Stimulated activated naive B cell treated with anti-CD40 and anti-IgM and Interleukin-4, amounts not matched to agents 10 μg/mL and 1 μg/mL and 100 μg/mL, for 72 hours (primary cell): ENCODE results near the gene AAMP.

Source experiments
- ATAC-seq, 2 donors: fragments of 150-1000 bp; cut with Tn5 transposase; replicated peaks; 2 replicates each; pipeline ENCODE4 v1.10.0; 2021; ENCODE audit warnings: moderate library complexity in 1 of 2
- DNase-seq: peaks from one replicate; pipeline ENCODE4 v3.0.0; 2021
- H3K27ac Mint-ChIP-seq: one replicate; pipeline ENCODE4 v1.8.0; 2022; ENCODE audit warnings: mild to moderate bottlenecking, mixed read lengths
- H3K27me3 Mint-ChIP-seq, 2 donors: one replicate each; pipeline ENCODE4 v1.8.0; 2022; ENCODE audit warnings: mixed read lengths in 2 of 2
- H3K36me3 Mint-ChIP-seq, 2 donors: one replicate each; pipeline ENCODE4 v1.8.0; 2022; ENCODE audit warnings: mixed read lengths in 2 of 2, mild to moderate bottlenecking in 1 of 2
- H3K4me1 Mint-ChIP-seq, 2 donors: one replicate each; pipeline ENCODE4 v1.8.0; 2022; ENCODE audit warnings: mixed read lengths in 2 of 2, mild to moderate bottlenecking in 1 of 2
- H3K4me3 Mint-ChIP-seq, 2 donors: one replicate each; pipeline ENCODE4 v1.8.0; 2022; ENCODE audit warnings: mild to moderate bottlenecking in 2 of 2, mixed read lengths in 2 of 2, moderate library complexity in 1 of 2
- H3K9me3 Mint-ChIP-seq, 2 donors: one replicate each; pipeline ENCODE4 v1.8.0; 2022; ENCODE audit warnings: mixed read lengths in 2 of 2, mild to moderate bottlenecking in 1 of 2

The AAMP gene

DNA sequence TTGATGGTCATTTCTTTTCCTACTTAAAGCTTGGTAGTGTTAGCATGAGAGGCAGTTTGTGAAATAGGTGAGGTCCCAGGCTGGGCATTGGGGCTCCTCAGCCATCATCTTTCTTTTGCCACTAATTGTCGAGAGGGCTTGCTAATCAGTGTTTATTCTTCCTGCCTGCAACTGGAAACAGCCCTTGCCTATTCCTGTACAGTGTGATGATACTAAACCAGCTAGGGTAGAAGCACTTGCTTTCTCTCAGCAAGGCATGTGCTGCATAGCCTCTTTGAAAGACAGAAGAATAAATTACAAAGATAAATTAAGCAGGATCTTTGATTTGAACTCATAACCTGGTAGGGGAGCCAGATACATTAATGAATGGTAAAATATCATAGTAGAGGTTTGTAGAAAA, 25.7 kb downstream of the AAMP start:
- Mint-ChIP-seq H3K4me1 (peaks cover 2 to 7% of the 10 kb centered on the region in 2 donors), H3K36me3 (peaks cover 49 to 61% of the 10 kb centered on the region in 2 donors), H3K27ac (peak overlapping the region; percentile 83), H3K9me3 (no peaks in the 10 kb centered on the region), H3K27me3 (no peaks in the 10 kb centered on the region), H3K4me3 (no peak overlapping the region)
- ATAC-seq (no peak), DNase-seq (no peak)

DNA sequence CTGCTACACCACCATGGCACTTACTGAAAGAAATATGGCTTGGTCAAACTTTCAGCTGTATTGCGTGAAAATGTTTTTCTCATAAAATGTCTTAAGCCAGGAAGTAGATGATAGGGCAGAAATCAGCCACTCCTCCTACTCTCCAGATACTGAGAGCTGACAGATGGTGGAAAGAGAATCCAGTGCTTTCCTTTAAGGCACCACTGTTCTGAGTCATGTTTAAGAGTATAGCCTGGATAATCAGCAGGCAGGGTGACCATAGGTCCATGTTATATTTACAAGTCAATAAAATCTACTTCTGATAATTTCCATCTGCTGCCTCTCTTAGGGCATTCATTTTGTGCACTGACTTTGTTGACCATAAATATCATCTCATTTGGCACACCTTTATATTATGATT, 31.1 kb downstream of the AAMP start:
- DNase-seq (no peak), ATAC-seq (no peak)
- no peaks in the 10 kb centered on the region for H3K9me3 Mint-ChIP-seq
- no peaks in the 10 kb centered on the region for H3K27me3 Mint-ChIP-seq
- peaks cover 19 to 46% of the 10 kb centered on the region in 2 donors for H3K36me3 Mint-ChIP-seq
- no peak overlapping the region for H3K27ac Mint-ChIP-seq
- H3K4me3 Mint-ChIP-seq: no peak overlapping the region
- H3K4me1 Mint-ChIP-seq: peaks cover 0 to 3% of the 10 kb centered on the region in 2 donors

GRCh38 chr2:218236829-218237228, 33.1 kb downstream of the AAMP start:
- DNase-seq: no peak
- Mint-ChIP-seq H3K36me3 (peaks cover 23 to 49% of the 10 kb centered on the region in 2 donors), H3K9me3 (no peaks in the 10 kb centered on the region), H3K4me1 (peaks cover 3 to 4% of the 10 kb centered on the region in 2 donors), H3K27ac (peak overlapping the region; percentile 47), H3K27me3 (no peaks in the 10 kb centered on the region), H3K4me3 (no peak overlapping the region)
- no peak for ATAC-seq

DNA sequence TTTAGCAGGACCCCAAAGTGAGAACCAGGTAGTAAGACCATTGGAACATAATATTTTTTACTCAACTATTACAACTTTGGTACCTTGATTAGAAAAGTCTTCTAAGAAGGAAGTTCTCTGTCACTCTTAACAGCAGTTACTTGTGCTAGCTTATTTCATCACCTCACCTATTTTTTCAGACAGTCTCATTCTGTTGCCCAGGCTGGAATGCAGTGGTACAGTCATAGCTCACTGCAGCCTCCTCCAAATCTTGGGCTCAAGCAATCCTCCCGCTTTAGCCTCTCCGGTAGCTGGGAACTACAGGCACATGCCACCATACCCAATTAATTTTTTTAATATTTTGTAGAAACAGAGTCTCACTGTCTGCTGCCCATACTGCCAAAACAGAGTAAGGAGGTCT, 34.9 kb downstream of the AAMP start:
- peaks cover 10 to 19% of the 10 kb centered on the region in 2 donors for H3K4me1 Mint-ChIP-seq
- DNase-seq (no peak), ATAC-seq (no peak)
- no peaks in the 10 kb centered on the region for H3K9me3 Mint-ChIP-seq
- H3K4me3 Mint-ChIP-seq: no peak overlapping the region
- peak overlapping the region; percentile 49 for H3K27ac Mint-ChIP-seq
- H3K27me3 Mint-ChIP-seq: no peaks in the 10 kb centered on the region
- H3K36me3 Mint-ChIP-seq: peaks cover 35 to 55% of the 10 kb centered on the region in 2 donors

DNA sequence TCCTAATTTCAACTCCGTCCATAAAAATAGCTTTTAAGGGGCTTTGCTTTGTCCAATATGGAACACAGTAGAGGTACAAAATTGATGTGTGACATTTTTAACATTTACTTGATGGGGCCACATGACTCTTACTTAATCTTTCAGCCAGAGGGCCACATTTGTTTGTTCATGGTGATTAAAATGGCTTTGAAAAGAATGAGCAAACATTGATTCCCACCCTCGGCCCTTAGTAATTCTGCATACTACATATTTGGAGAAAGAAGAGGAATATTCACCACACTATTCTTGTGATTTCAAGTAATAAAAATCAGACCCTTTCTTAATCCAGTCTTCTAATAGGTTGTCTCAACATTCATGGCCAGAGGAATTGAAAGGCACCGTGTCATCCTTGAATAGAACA, 35.4 kb downstream of the AAMP start:
- Mint-ChIP-seq H3K27me3 (no peaks in the 10 kb centered on the region), H3K4me3 (no peak overlapping the region), H3K36me3 (peaks cover 36 to 55% of the 10 kb centered on the region in 2 donors), H3K27ac (no peak overlapping the region), H3K4me1 (peaks cover 10 to 19% of the 10 kb centered on the region in 2 donors), H3K9me3 (no peaks in the 10 kb centered on the region)
- ATAC-seq (no peak), DNase-seq (no peak)

- DNase-seq (no peak), ATAC-seq (no peak)
- H3K27ac Mint-ChIP-seq: no peak overlapping the region
- peaks cover 13 to 26% of the 10 kb centered on the region in 2 donors for H3K4me1 Mint-ChIP-seq
- H3K36me3 Mint-ChIP-seq: peaks cover 39 to 55% of the 10 kb centered on the region in 2 donors
- H3K9me3 Mint-ChIP-seq: no peaks in the 10 kb centered on the region
- no peak overlapping the region for H3K4me3 Mint-ChIP-seq
- H3K27me3 Mint-ChIP-seq: no peaks in the 10 kb centered on the region
These were observed 36.4 kb downstream of the AAMP start for GRCh38 chr2:218233543-218233942.

DNA sequence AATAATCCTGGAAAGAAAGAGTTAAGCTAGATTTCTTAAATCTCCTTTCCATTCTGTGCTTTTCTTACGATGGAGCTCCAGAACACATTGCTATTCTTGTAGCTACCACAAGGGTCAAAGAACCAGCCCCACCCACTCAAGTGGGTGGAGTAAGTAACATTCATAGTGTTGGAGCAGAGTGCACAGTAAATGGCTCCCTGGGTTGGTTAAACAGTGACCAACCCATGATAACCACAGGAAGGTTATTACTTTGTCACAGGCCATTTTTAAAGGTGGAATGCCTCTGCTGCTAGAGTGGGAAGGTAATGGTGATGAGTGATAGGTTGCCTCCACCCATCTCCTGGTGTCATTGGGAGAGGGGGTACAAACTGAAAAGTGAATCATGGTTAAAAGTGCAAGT, 39.1 kb downstream of the AAMP start:
- H3K27ac Mint-ChIP-seq: peak overlapping the region; percentile 91
- peaks cover 62 to 77% of the 10 kb centered on the region in 2 donors for H3K36me3 Mint-ChIP-seq
- peaks cover 26 to 53% of the 10 kb centered on the region in 2 donors for H3K4me1 Mint-ChIP-seq
- no peak for DNase-seq
- H3K27me3 Mint-ChIP-seq: no peaks in the 10 kb centered on the region
- no peaks in the 10 kb centered on the region for H3K9me3 Mint-ChIP-seq
- H3K4me3 Mint-ChIP-seq: peak overlapping the region; percentile 60 to 61
- ATAC-seq: peak; percentile 61 to 66

DNA sequence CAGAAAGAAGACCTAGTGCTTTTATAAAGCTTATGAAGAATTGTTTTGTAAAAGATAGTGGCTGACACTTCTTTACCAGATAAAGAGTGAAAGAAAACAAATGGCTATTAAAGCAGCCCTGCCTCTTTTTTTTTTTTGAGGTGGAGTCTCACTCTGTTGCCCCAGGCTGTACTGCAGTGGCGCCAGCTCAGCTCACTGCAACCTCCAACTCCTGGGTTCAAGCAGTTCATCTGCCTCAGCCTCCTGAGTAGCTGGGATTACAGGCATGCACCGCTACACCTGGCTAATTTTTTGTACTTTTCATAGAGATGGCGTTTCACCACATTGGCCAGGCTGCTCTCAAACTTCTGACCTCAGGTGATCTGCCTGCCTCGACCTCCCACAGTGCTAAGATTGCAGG, 40.1 kb downstream of the AAMP start:
- Mint-ChIP-seq H3K27me3 (no peaks in the 10 kb centered on the region), H3K4me3 (peak overlapping the region in 1 of 2 donors; percentile 37), H3K9me3 (no peaks in the 10 kb centered on the region), H3K4me1 (peaks cover 36 to 63% of the 10 kb centered on the region in 2 donors), H3K36me3 (peaks cover 68 to 78% of the 10 kb centered on the region in 2 donors), H3K27ac (peak overlapping the region; percentile 47)
- peak in 1 of 2 donors; percentile 26 for ATAC-seq
- no peak for DNase-seq

DNA sequence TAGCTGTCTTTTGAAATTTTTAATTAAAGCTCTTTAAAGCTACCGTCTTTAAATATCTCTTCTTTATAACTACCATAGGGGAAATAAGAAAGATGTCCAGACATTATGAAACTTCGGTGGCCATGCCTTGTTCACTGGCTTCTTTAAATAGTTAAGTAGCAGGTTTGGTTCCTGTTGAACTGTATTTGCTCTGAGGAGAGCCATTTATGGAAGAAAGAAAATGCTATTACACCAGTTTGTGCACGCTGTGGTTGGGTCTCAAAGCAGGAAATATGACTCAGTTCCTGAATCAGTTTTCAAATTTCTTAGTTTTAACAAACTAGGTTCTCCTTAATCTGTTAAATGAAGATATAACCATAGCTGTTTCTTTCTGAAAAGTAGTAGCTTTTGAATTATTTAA, 40.7 kb downstream of the AAMP start:
- Mint-ChIP-seq H3K27me3 (no peaks in the 10 kb centered on the region), H3K4me3 (peak overlapping the region; percentile 61 to 69), H3K36me3 (peaks cover 74 to 79% of the 10 kb centered on the region in 2 donors), H3K9me3 (no peaks in the 10 kb centered on the region), H3K4me1 (peaks cover 42 to 69% of the 10 kb centered on the region in 2 donors), H3K27ac (peak overlapping the region; percentile 77)
- DNase-seq (peak; percentile 56), ATAC-seq (peak; percentile 93 to 96)

- Mint-ChIP-seq H3K4me3 (peak overlapping the region; percentile 61 to 69), H3K27ac (peak overlapping the region; percentile 77), H3K4me1 (peaks cover 42 to 76% of the 10 kb centered on the region in 2 donors), H3K9me3 (no peaks in the 10 kb centered on the region), H3K27me3 (no peaks in the 10 kb centered on the region), H3K36me3 (peaks cover 67 to 78% of the 10 kb centered on the region in 2 donors)
- peak in 1 of 2 donors; percentile 2 for ATAC-seq
- DNase-seq: no peak
These were observed 41.4 kb downstream of the AAMP start for GRCh38 chr2:218228366-218229090.

DNA sequence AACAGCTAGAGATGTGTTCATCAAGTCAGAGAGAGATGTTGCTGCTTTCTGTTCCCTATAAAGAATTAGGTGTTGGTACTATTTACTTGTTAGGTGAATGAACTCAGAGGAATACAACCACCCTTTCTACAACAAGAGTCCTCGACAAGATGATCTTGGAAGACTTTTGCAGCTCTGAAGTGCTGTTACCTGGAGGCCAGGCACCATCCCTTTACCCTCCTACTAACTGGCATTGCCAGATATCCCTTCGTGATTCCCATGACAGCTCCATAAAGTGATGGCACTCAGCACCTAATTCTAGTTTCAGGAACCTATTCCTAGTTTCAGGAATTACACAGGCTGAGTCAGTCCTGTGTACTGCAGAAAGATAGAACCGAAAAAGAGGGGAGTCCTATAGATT, 43.0 kb downstream of the AAMP start:
- peak overlapping the region; percentile 57 for H3K27ac Mint-ChIP-seq
- DNase-seq (no peak), ATAC-seq (no peak)
- H3K27me3 Mint-ChIP-seq: no peaks in the 10 kb centered on the region
- H3K9me3 Mint-ChIP-seq: no peaks in the 10 kb centered on the region
- peaks cover 49 to 88% of the 10 kb centered on the region in 2 donors for H3K4me1 Mint-ChIP-seq
- peak overlapping the region; percentile 19 to 35 for H3K4me3 Mint-ChIP-seq
- peaks cover 58 to 71% of the 10 kb centered on the region in 2 donors for H3K36me3 Mint-ChIP-seq

DNA sequence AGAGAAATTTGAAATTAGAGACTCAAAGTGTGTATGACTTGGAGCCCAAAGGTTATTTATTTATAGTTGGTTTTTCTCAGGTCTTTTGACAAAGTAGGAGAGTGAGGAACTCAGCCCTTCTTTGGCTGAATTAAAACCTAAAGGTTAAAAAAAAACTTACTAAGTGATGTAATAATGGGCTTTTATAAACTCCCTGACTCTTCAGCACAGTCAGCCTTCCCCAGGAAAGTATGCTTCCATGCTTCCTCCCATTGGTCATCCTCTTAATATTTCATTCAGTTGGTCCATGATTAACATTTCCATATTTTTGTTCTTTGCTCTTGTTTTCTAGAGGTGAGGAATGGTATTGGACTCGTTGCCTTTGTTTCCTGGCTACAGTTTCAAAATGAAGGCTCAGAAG, 45.8 kb downstream of the AAMP start:
- Mint-ChIP-seq H3K4me3 (peak overlapping the region; percentile 65 to 70), H3K9me3 (no peaks in the 10 kb centered on the region), H3K4me1 (peaks cover 55 to 98% of the 10 kb centered on the region in 2 donors), H3K27me3 (no peaks in the 10 kb centered on the region), H3K27ac (peak overlapping the region; percentile 78), H3K36me3 (peaks cover 61 to 77% of the 10 kb centered on the region in 2 donors)
- no peak for DNase-seq
- no peak for ATAC-seq

- ATAC-seq: peak; percentile 36 to 52
These were observed 46.9 kb downstream of the AAMP start for GRCh38 chr2:218223046-218223445.

GRCh38 chr2:218221000-218221399, 48.9 kb downstream of the AAMP start:
- Mint-ChIP-seq H3K36me3 (peaks cover 57 to 73% of the 10 kb centered on the region in 2 donors), H3K27ac (peak overlapping the region; percentile 95), H3K27me3 (no peaks in the 10 kb centered on the region), H3K4me3 (peak overlapping the region; percentile 94 to 97), H3K4me1 (peaks cover 47 to 84% of the 10 kb centered on the region in 2 donors), H3K9me3 (no peaks in the 10 kb centered on the region)
- no peak for DNase-seq
- no peak for ATAC-seq

More at GRCh38 chr2:218223046-218223445, 46.9 kb downstream of the AAMP start:
- Mint-ChIP-seq H3K4me1 (peaks cover 49 to 94% of the 10 kb centered on the region in 2 donors), H3K27ac (peak overlapping the region; percentile 28), H3K4me3 (peak overlapping the region; percentile 70 to 94), H3K36me3 (peaks cover 60 to 74% of the 10 kb centered on the region in 2 donors), H3K27me3 (no peaks in the 10 kb centered on the region), H3K9me3 (no peaks in the 10 kb centered on the region)
- no peak for DNase-seq

DNA sequence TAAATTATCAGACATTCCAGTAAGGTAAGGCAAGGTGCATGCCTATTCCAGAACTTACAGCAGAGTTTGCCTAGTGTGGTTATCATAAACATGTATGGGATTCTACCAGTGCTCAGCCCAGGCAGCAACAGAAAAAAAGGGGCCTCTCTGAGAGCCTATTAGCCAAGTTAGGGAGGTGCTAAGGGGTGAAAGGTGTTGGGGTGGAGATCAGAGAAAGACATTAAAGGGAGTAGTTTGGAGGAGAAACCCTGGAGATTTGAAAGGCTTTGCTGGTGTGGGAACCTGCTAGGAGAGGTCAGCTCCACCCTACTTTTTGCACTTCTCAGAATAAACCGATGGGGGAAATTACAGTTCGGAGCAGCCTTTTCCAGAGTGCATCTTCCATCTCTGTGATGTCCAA, 50.0 kb downstream of the AAMP start:
- Mint-ChIP-seq H3K27ac (peak overlapping the region; percentile 100), H3K4me1 (peaks cover 39 to 84% of the 10 kb centered on the region in 2 donors), H3K4me3 (peak overlapping the region; percentile 94 to 97), H3K9me3 (no peaks in the 10 kb centered on the region), H3K27me3 (no peaks in the 10 kb centered on the region), H3K36me3 (peaks cover 49 to 62% of the 10 kb centered on the region in 2 donors)
- DNase-seq (no peak), ATAC-seq (no peak)
